Activated CD4-positive, alpha-beta T cell treated with anti-CD3 and anti-CD28 coated beads, Interleukin-2, amount 50 U/mL, for 24 hours (primary cell): Measurements from ENCODE around the gene TBC1D13.
"Not testable (repeated sequence)": the region's sequence is repeated elsewhere in the genome, so short reads cannot be mapped to it uniquely, and the experiment has no call there.

ENCODE experiments used
- DNase-seq, 2 donors: peaks; one replicate each; pipeline ENCODE4 v3.0.0-alpha.2; 2020; ENCODE audit warnings: low read depth in 1 of 2, low spot score in 1 of 2

The TBC1D13 gene

DNA sequence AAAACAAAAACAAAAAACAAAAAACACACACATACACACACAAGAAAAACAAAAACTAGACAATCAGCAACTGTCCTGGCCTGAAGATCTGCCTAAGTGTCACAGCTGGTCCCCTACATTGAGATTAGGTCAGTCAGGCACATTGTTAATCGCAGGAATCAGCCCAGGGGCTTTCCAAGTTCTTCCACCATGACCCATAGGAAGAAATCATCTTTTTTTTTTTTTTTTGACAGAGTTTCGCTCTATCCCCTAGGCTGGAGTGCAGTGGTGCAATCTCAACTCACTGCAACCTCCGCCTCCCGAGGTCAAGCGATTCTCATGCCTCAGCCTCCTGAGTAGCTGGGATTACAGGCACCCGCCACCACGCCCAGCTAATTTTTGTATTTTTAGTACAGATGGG is 56.1 kb downstream of the TBC1D13 start:
- DNase-seq = not testable (repeated sequence)

DNA sequence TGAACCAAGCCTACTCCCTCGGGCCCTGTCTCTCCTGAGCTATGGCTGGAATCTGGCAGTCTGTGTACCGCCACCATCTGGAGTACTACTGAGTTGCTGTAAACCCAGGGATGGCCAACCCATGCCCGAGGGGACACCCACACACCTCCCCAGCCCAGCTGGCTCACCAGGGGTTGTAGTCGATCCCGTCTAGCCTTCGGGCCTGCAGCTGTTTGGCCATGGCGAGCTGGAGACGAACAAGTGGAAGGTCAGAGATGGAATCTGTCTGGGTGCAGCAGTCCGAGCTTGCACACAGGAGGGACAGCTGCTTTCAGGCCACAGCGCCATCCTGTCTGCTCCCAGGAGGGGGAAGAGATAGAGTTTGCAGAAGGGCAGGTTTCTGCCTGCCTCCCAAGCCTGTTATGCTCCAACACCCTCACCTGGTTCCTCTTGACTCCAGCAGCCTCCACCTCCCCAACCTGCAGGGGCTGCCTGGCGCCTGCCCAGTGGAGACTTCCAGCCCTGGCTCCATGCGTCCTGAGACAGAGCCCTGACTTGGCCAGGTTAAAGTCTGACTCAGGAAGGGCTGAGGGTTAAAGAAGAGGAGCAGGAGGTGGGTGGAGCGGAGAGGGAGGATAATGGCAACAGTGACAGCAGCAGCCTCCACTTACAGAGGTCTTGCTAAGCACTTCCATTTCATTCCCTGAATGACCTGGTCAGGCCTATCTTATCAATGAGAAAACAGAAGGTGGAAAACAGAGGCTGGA is 58.3 kb downstream of the TBC1D13 start:
- no peak for DNase-seq

DNA sequence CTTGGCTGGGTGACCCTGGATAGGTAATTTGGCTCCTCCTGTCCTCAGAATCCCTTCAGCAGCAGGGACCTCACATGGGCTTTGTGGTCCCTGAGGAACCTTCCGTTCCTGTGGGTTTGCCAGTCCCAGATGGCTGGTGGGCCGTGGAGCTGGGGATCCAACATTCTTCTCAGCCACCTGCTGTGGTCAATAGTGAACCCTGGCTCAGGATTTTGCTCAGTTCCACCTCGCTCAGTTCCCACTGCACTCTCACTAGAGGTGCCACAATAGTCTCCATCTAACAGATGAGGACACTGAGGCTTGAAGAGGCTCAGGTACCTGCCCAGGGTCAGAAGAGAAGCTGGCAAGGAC is 59.6 kb downstream of the TBC1D13 start:
- no peak for DNase-seq

DNA sequence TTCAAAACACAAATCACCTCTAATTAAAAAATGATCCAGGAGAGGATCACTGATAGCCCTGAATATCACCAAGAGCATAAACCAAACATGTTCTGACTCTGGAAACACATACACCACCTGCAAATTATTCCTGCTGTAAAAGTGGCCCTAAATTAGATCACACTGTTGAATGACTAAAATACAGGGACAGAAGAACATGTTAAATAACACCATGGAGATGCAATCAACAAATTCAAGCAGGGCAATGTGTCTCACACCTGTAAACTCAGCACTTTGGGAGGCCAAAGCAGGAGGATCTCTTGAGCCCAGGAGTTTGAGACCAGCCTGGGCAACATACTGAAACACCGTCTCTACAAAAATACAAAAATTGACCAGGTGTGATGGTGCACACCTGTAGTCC is 60.8 kb downstream of the TBC1D13 start:
- no peak for DNase-seq

DNA sequence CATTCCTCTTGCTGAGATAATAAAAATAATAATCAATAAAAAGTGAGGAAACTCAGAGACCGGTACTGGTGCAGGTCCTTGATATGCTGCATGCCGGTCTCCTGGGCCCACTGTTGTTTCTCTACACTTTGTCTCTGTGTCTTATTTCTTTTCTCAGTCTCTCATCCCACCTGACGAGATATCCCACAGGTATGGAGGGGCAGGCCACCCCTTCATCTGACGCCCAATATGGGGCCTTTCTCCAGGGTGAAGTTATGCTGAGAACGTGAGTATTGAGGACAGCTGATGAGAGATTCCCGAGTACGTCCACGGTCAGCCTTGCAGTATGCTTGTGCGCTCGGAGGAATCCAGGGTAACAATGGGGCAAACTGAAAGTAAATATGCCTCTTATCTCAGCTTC is 64.0 kb downstream of the TBC1D13 start:
- DNase-seq = not testable (repeated sequence)

DNA sequence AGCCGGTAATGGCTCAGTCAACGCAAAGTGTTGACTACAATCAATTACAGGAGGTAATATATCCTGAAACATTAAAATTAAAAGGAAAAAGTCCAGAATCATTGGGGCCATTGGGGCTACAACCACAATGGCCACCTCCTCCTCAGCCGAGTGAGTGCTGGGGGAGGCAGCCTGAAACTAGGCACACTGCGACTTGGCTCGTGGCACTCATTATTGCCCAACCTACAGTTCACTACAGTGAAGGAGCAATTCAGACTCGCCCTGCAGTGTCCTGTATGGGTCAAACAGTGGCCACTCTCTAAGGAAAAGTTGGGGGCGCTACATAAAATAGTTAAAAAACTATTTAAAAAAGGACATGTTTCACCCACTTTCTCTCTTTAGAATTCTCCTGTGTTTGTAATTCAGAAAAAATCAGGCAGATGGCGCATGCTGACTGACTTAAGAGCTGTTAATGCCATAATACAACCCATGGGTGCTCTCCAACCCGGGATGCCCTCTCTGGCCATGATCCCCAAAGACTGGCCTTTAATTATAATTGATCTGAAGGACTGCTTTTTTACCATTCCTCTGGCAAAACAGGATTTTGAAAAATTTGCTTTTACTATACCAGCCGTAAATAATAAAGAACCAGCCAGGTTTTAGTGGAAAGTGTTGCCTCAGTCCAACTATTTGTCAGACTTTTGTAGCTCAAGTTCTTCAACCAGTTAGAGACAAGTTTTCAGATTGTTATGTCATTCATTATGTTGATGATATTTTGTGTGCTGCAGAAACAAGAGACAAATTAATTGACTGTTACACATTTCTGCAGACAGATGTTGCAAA is 64.9 kb downstream of the TBC1D13 start:
- not testable (repeated sequence) for DNase-seq

DNA sequence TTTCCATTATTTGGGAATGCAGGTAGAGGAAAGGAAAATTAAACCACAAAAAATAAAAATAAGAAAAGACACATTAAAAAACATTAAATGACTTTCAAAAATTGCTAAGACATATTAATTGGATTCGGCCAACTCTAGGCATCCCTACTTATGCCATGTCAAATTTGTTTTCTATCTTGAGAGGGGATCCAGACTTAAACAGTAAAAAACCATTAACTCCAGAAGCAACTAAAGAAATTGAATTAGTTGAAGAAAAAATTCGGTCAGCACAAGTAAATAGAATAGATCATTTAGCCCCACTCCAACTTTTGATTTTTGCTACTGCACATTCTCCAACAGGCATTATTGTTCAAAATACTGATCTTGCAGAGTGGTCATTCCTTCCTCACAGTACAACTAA is 65.6 kb downstream of the TBC1D13 start:
- DNase-seq = not testable (repeated sequence)

DNA sequence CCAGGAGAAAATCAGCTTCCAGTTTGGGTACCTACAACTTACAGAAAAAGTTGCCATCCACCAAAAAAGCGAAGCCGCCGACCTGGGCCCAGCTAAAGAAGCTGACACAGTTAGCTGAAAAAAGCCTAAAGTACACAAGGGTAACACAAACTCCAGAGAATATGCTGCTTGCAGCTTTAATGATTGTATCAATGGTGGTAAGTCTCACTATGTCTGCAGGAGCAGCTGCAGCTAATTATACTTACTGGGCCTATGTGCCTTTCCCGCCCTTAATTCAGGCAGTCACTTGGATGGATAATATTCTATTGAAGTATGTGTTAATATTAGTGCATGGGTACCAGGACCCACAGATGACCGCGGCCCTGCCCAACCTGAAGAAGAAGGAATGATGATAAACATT is 67.4 kb downstream of the TBC1D13 start:
- DNase-seq = not testable (repeated sequence)

DNA sequence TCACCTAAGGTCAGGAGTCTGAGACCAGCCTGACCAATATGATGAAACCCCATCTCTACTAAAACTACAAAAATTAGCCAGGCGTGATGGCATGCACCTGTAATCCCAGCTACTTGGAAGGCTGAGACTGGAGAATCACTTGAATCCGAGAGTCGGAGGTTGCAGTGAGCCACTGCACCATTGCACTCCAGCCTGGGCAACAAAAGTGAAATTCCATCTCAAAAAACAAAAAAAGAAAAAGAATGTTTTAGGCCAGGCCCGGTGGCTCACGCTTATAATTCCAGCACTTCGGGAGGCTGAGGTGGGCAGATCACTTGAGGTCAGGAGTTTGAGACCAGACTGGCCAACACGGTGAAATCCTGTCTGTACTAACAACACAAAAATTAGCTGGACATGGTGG is 71.4 kb downstream of the TBC1D13 start:
- not testable (repeated sequence) for DNase-seq
